Measurements from ENCODE around the gene DYNC1I1.

The DYNC1I1 gene

DNA sequence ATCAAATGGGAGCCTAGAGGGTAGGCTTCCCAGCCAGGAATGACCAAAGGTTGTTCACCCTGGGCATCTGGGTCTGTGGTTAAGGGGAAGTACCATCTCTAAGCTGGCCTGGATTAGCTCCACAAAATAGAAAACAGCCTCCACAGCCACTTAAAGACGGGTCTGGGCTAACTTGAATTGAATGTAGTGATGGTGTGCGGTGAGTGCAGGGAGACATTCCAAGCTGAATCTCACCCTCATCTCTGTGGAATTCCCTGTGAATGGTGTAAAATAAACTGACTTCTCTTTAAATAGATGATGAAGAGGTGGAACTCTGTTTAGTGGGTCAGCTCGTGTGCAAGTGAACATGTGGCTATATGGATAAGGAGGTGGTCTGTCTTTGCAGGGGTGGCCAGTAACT, 251.0 kb downstream of the DYNC1I1 start:
- Histone ChIP-seq H2AK5ac (ENCODE audit: low read length) (no peak overlapping the region), H3K79me1 (ENCODE audit: low read length) (no peaks in the 10 kb centered on the region), H3K9ac (ENCODE audit: low read length) (no peak overlapping the region), H3K4me2 (ENCODE audit: low read length) (no peak overlapping the region), H3K23ac (ENCODE audit: low read length) (no peak overlapping the region), H3K27ac (ENCODE audit: low read depth, low read length) (no peak overlapping the region), H3K79me2 (ENCODE audit: control insufficient read depth, insufficient read depth, low read length, poor library complexity) (no peaks in the 10 kb centered on the region), H3K9me3 (ENCODE audit: insufficient read depth, low read depth, low read length) (no peaks in the 10 kb centered on the region), H4K12ac (ENCODE audit: low read depth, low read length) (no peak overlapping the region), H3K4me1 (ENCODE audit: control insufficient read depth in 1 of 2, insufficient read depth in 2 of 2, low read length in 2 of 2) (no peaks in the 10 kb centered on the region), H3K4ac (ENCODE audit: low read depth, low read length) (no peak overlapping the region), H4K91ac (ENCODE audit: low read depth, low read length) (no peak overlapping the region), H3K14ac (ENCODE audit: low read length) (no peak overlapping the region), H3K27me3 (ENCODE audit: insufficient read depth, low read length) (no peaks in the 10 kb centered on the region), H3K36me3 (ENCODE audit: control insufficient read depth in 1 of 2, insufficient read depth in 2 of 2, low read length in 2 of 2) (no peaks in the 10 kb centered on the region), H2BK5ac (ENCODE audit: low read depth, low read length, poor library complexity) (no peak overlapping the region), H3K4me3 (ENCODE audit: low read depth, low read length) (no peak overlapping the region), H2BK120ac (ENCODE audit: insufficient read depth, low read length, poor library complexity) (no peak overlapping the region), H3K18ac (ENCODE audit: low read length) (no peak overlapping the region), H4K8ac (ENCODE audit: low read depth, low read length) (no peak overlapping the region), H2AFZ (ENCODE audit: insufficient read depth, low read length, poor library complexity) (no peak overlapping the region), H2BK12ac (ENCODE audit: low read length) (no peak overlapping the region)
- no CpG with 5 or more reads among the region's 3 CpGs for WGBS (ENCODE audit: extremely low coverage, insufficient coverage, insufficient read length)
- no peak for DNase-seq

DNA sequence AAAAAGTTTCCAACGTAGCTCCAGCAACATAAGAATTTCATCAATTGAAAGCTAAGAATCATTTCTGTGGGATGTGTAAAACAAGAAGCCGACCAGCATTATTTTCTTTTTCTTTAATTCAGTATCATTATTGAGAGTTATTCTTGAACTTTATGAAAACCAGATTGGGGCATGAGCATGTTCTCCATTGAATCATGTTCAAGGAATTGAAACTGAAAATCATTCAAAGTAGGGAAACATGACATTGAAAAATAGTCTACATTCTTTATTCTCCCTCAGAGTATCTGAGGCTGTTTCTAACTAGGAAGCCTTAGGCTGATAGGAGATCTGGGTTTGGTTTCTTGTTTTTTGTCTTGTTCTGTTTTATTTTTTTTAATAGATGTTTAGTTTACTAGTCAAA, 253.7 kb downstream of the DYNC1I1 start:
- Histone ChIP-seq H2AFZ (ENCODE audit: insufficient read depth, low read length, poor library complexity) (no peak overlapping the region), H3K18ac (ENCODE audit: low read length) (no peak overlapping the region), H2BK5ac (ENCODE audit: low read depth, low read length, poor library complexity) (no peak overlapping the region), H4K91ac (ENCODE audit: low read depth, low read length) (no peak overlapping the region), H3K23ac (ENCODE audit: low read length) (no peak overlapping the region), H2AK5ac (ENCODE audit: low read length) (no peak overlapping the region), H2BK12ac (ENCODE audit: low read length) (no peak overlapping the region), H2BK120ac (ENCODE audit: insufficient read depth, low read length, poor library complexity) (no peak overlapping the region), H3K79me1 (ENCODE audit: low read length) (no peaks in the 10 kb centered on the region), H3K9ac (ENCODE audit: low read length) (no peak overlapping the region), H3K4me1 (ENCODE audit: control insufficient read depth in 1 of 2, insufficient read depth in 2 of 2, low read length in 2 of 2) (no peaks in the 10 kb centered on the region), H3K14ac (ENCODE audit: low read length) (no peak overlapping the region), H3K79me2 (ENCODE audit: control insufficient read depth, insufficient read depth, low read length, poor library complexity) (no peaks in the 10 kb centered on the region), H3K4me3 (ENCODE audit: low read depth, low read length) (no peak overlapping the region), H3K9me3 (ENCODE audit: insufficient read depth, low read depth, low read length) (no peaks in the 10 kb centered on the region), H3K4ac (ENCODE audit: low read depth, low read length) (no peak overlapping the region), H3K36me3 (ENCODE audit: control insufficient read depth in 1 of 2, insufficient read depth in 2 of 2, low read length in 2 of 2) (no peaks in the 10 kb centered on the region), H4K8ac (ENCODE audit: low read depth, low read length) (no peak overlapping the region), H4K12ac (ENCODE audit: low read depth, low read length) (no peak overlapping the region), H3K27me3 (ENCODE audit: insufficient read depth, low read length) (no peaks in the 10 kb centered on the region), H3K27ac (ENCODE audit: low read depth, low read length) (no peak overlapping the region), H3K4me2 (ENCODE audit: low read length) (no peak overlapping the region)
- no CpG with 5 or more reads among the region's 2 CpGs for WGBS (ENCODE audit: extremely low coverage, insufficient coverage, insufficient read length)
- DNase-seq = no peak

DNA sequence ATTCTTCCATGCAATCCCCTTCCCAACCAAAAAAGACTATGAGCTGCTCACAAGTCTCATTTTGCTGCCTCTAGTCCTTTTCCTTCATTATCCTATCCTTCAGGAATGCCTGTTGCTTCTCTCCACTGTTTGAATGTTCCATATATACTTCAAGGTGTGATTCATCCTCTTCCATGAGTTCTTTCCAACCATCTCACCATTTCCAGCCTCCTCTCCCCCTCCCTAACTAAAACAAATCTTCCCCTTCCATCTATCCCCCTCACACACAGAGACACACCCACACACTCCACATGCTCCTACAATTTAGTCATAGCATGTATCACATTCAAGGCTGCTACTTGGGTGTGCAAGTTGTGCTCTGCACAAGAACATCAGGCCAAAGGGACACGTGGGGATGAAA, 254.3 kb downstream of the DYNC1I1 start:
- no peaks in the 10 kb centered on the region for H3K27me3 ChIP-seq (ENCODE audit: insufficient read depth, low read length)
- H3K4me2 ChIP-seq (ENCODE audit: low read length) = no peak overlapping the region
- no peaks in the 10 kb centered on the region for H3K4me1 ChIP-seq (ENCODE audit: control insufficient read depth in 1 of 2, insufficient read depth in 2 of 2, low read length in 2 of 2)
- no peaks in the 10 kb centered on the region for H3K79me1 ChIP-seq (ENCODE audit: low read length)
- H3K18ac ChIP-seq (ENCODE audit: low read length) = no peak overlapping the region
- DNase-seq = no peak
- H3K4me3 ChIP-seq (ENCODE audit: low read depth, low read length) = no peak overlapping the region
- no peak overlapping the region for H4K91ac ChIP-seq (ENCODE audit: low read depth, low read length)
- no peak overlapping the region for H3K4ac ChIP-seq (ENCODE audit: low read depth, low read length)
- no peaks in the 10 kb centered on the region for H3K79me2 ChIP-seq (ENCODE audit: control insufficient read depth, insufficient read depth, low read length, poor library complexity)
- WGBS (ENCODE audit: extremely low coverage, insufficient coverage, insufficient read length) = no CpG with 5 or more reads among the region's 1 CpG
- no peaks in the 10 kb centered on the region for H3K9me3 ChIP-seq (ENCODE audit: insufficient read depth, low read depth, low read length)
- no peak overlapping the region for H2BK120ac ChIP-seq (ENCODE audit: insufficient read depth, low read length, poor library complexity)
- no peak overlapping the region for H4K8ac ChIP-seq (ENCODE audit: low read depth, low read length)
- no peak overlapping the region for H2BK12ac ChIP-seq (ENCODE audit: low read length)
- no peak overlapping the region for H2AFZ ChIP-seq (ENCODE audit: insufficient read depth, low read length, poor library complexity)
- H2BK5ac ChIP-seq (ENCODE audit: low read depth, low read length, poor library complexity) = no peak overlapping the region
- no peaks in the 10 kb centered on the region for H3K36me3 ChIP-seq (ENCODE audit: control insufficient read depth in 1 of 2, insufficient read depth in 2 of 2, low read length in 2 of 2)
- no peak overlapping the region for H2AK5ac ChIP-seq (ENCODE audit: low read length)
- no peak overlapping the region for H3K9ac ChIP-seq (ENCODE audit: low read length)
- no peak overlapping the region for H3K27ac ChIP-seq (ENCODE audit: low read depth, low read length)
- H4K12ac ChIP-seq (ENCODE audit: low read depth, low read length) = no peak overlapping the region
- no peak overlapping the region for H3K14ac ChIP-seq (ENCODE audit: low read length)
- no peak overlapping the region for H3K23ac ChIP-seq (ENCODE audit: low read length)

DNA sequence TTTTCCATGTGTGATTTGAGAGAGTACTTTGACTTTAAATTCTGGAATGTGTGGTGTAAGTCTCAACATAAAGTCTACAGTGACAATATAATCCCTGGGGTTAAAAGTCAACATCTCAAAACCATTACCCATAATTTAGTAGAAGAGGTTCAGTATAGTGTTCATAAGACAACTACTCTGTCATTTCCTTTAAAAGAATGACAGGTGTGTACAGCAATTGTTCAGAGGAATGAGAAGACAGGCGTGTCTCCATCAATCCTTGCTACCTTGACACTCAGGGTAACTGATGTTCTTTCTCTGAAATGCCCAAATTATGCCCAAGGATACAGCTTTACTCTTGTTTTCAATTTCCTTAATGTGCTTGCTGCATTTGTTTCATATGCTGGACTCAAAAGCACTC, 256.4 kb downstream of the DYNC1I1 start:
- no peaks in the 10 kb centered on the region for H3K9me3 ChIP-seq (ENCODE audit: insufficient read depth, low read depth, low read length)
- no peak overlapping the region for H4K12ac ChIP-seq (ENCODE audit: low read depth, low read length)
- no peak overlapping the region for H3K4me2 ChIP-seq (ENCODE audit: low read length)
- H3K79me1 ChIP-seq (ENCODE audit: low read length) = no peaks in the 10 kb centered on the region
- no peak overlapping the region for H3K27ac ChIP-seq (ENCODE audit: low read depth, low read length)
- no peak overlapping the region for H2AFZ ChIP-seq (ENCODE audit: insufficient read depth, low read length, poor library complexity)
- H3K4me1 ChIP-seq (ENCODE audit: control insufficient read depth in 1 of 2, insufficient read depth in 2 of 2, low read length in 2 of 2) = no peaks in the 10 kb centered on the region
- H2BK12ac ChIP-seq (ENCODE audit: low read length) = no peak overlapping the region
- WGBS (ENCODE audit: extremely low coverage, insufficient coverage, insufficient read length) = no CpG with 5 or more reads among the region's 1 CpG
- H3K36me3 ChIP-seq (ENCODE audit: control insufficient read depth in 1 of 2, insufficient read depth in 2 of 2, low read length in 2 of 2) = no peaks in the 10 kb centered on the region
- H3K9ac ChIP-seq (ENCODE audit: low read length) = no peak overlapping the region
- H3K23ac ChIP-seq (ENCODE audit: low read length) = no peak overlapping the region
- no peak overlapping the region for H3K14ac ChIP-seq (ENCODE audit: low read length)
- no peak overlapping the region for H3K18ac ChIP-seq (ENCODE audit: low read length)
- H3K4ac ChIP-seq (ENCODE audit: low read depth, low read length) = no peak overlapping the region
- H2BK120ac ChIP-seq (ENCODE audit: insufficient read depth, low read length, poor library complexity) = no peak overlapping the region
- no peaks in the 10 kb centered on the region for H3K79me2 ChIP-seq (ENCODE audit: control insufficient read depth, insufficient read depth, low read length, poor library complexity)
- no peak overlapping the region for H4K8ac ChIP-seq (ENCODE audit: low read depth, low read length)
- H2AK5ac ChIP-seq (ENCODE audit: low read length) = no peak overlapping the region
- no peaks in the 10 kb centered on the region for H3K27me3 ChIP-seq (ENCODE audit: insufficient read depth, low read length)
- no peak overlapping the region for H4K91ac ChIP-seq (ENCODE audit: low read depth, low read length)
- no peak for DNase-seq
- H3K4me3 ChIP-seq (ENCODE audit: low read depth, low read length) = no peak overlapping the region
- H2BK5ac ChIP-seq (ENCODE audit: low read depth, low read length, poor library complexity) = no peak overlapping the region

Measured in trophoblast cell (in vitro differentiated cells and primary cell).